Astrocyte of the spinal cord (primary cell): ENCODE measurements around the gene PKN2.
"Not testable (repeated sequence)": the region's sequence is repeated elsewhere in the genome, so short reads cannot be mapped to it uniquely, and the experiment has no call there.

ENCODE experiments used
- DNase-seq: peaks from one replicate; pipeline ENCODE4 v3.0.0; 2011; ENCODE audit warnings: low read depth, low spot score
- H3K4me3 ChIP-seq: 2 replicates; pipeline ENCODE4 v1.5.1; 2011; ENCODE audit warnings: low read depth, mild to moderate bottlenecking, low read length, moderate library complexity
- CTCF ChIP-seq: IDR thresholded peaks from 2 replicates; pipeline ENCODE4 v1.5.1; 2012; ENCODE audit warnings: low read depth, mild to moderate bottlenecking, low read length, inconsistent platforms
- in situ Hi-C: cut with HindIII; loops from 2 replicates; pipeline ENCODE4 v1.10.0; 2017; ENCODE audit warnings: low sequenced_read_pairs

PKN2 gene

GRCh38 chr1:88877911-88878310 lies 193.8 kb downstream of the PKN2 start:
- in situ Hi-C loops = no loop called here
- no peak for TF ChIP-seq CTCF
- H3K4me3 ChIP-seq = no peak overlapping the region
- DNase-seq = no peak

- in situ Hi-C loops = no loop called here
Measured at GRCh38 chr1:88878731-88879130, 194.7 kb downstream of the PKN2 start.

DNA sequence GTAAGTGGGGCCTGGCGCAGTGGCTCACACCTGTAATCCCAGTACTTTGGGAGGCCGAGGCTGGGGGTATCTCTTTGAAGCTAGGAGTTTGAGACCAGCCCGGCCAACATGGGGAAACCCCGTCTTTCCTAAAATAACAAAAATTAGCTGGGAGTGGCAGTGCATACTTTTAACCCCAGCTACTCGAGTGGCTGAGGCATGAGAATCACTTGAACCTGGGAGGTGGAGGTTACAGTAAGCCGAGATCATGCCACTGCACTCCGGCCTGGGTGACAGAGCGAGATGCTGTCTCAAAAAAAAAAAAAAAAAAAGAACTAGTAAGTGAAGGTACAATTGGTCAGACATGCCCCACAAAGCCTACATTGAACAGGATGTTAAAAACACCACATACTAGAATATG lies 196.6 kb downstream of the PKN2 start:
- DNase-seq, H3K4me3 ChIP-seq, in situ Hi-C loops: not testable (repeated sequence)

More at GRCh38 chr1:88878731-88879130, 194.7 kb downstream of the PKN2 start:
- TF ChIP-seq CTCF = no peak
- no peak overlapping the region for H3K4me3 ChIP-seq
- DNase-seq = no peak

DNA sequence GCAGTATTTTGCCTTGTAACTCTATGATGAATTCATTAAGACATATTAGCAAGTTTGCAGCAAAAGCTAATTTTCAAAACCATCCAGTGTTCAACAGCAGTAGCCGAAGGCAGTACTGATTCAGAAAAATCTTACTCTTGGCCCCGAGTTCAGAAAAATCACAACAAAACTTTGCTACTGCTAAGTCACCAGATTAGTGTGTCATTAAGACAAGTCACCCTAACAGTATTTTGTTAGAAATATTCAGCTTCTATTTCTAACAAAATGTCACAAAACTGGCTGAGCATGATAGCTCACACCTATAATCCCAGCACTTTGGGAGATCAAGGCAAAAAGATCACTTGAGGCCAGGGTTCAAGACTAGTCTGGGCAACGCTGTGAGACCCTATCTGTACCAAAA lies 199.1 kb downstream of the PKN2 start:
- no peak for TF ChIP-seq CTCF
- in situ Hi-C loops = no loop called here

More for the DNA sequence above, 199.1 kb downstream of the PKN2 start:
- no peak for DNase-seq
- no peak overlapping the region for H3K4me3 ChIP-seq
